Measurements from ENCODE around the gene GAL3ST2. TPM values are rescaled to one million over a fixed set of nuclear protein-coding genes. Genes with fewer than 3 reads are reported as not detected.
A peak's percentile ranks its signal among the peaks of the same experiment; 100 is the strongest.

Gene GAL3ST2
- total and polyA plus RNA-seq, 2 of the 8 experiments (the other 6 are each of a cell fraction or from before 2014, with no cell fraction given): not detected

- no peak overlapping the region for H3K14ac ChIP-seq (ENCODE audit: insufficient read length)
- H3K4me2 ChIP-seq (ENCODE audit: insufficient read depth in 1 of 2, low read depth in 2 of 2, low read length in 2 of 2): peak overlapping the region; percentile 40 to 53; a peak in 3 of 4 replicates
- H3K4me1 ChIP-seq (replicated peaks in 1 of 4; ENCODE audit: control insufficient read depth in 3 of 4, insufficient read depth in 4 of 4, low read length in 3 of 4): peaks cover 0 to 4% (median 0%) of the 10 kb centered on the region in 4 experiments; a peak in 1 of 7 replicates
- H2BK20ac ChIP-seq (ENCODE audit: low read length): no peak overlapping the region
- H3K9ac ChIP-seq (replicated peaks in 1 of 4; ENCODE audit: extremely low read depth in 1 of 4, low read depth in 3 of 4, low read length in 3 of 4): no peak overlapping the region; a peak in 1 of 7 replicates
- peak overlapping the region; percentile 80 for H4K8ac ChIP-seq (ENCODE audit: extremely low read depth, insufficient read depth, low read length)
- no peak overlapping the region for H3K27ac ChIP-seq (ENCODE audit: low read depth, low read length)
- no peaks in the 10 kb centered on the region for H4K20me1 ChIP-seq (replicated peaks in 1 of 2; ENCODE audit: control insufficient read depth in 1 of 2, insufficient read depth in 2 of 2, low read length in 2 of 2)
- H2BK15ac ChIP-seq (ENCODE audit: low read length): no peak overlapping the region
- 29% methylated on average over 20 of the region's 65 CpGs; no CpG with 5 or more reads in 1 of the 2 experiments for WGBS, 2 experiments (ENCODE audit: extremely low coverage in 1 of 2, insufficient coverage in 1 of 2, insufficient read length in 1 of 2, insufficient replicate concordance in 2 of 2, low coverage in 1 of 2, low lambda C conversion rate in 2 of 2, missing lambda C conversion rate in 1 of 2)
- CTCF ChIA-PET (ENCODE audit: partially characterized antibody): interaction anchor here (1.2 to 2.5 kb wide), 3 partner anchors 9 to 34 kb away, joined by 3 to 8 read pairs (median 6); no protein-coding TSS in a partner anchor
- no peak overlapping the region for H3K56ac ChIP-seq (replicated peaks; ENCODE audit: insufficient read length, low read depth, low read length)
- H2BK120ac ChIP-seq (replicated peaks; ENCODE audit: low read depth, low read length): no peak overlapping the region
- FAIRE-seq (no peak), DNase-seq (ENCODE audit: low read depth in 1 of 2, low spot score in 2 of 2) (peak in 1 of 2 experiments; percentile 67)
- no peak overlapping the region for H4K91ac ChIP-seq (replicated peaks; ENCODE audit: insufficient read length, low read length)
- no peaks in the 10 kb centered on the region for H3K79me2 ChIP-seq (ENCODE audit: control insufficient read depth in 1 of 2, insufficient read depth in 2 of 2, low read length in 2 of 2)
- H2BK5ac ChIP-seq (ENCODE audit: low read depth, low read length): no peak overlapping the region
- H3K4me3 ChIP-seq (ENCODE audit: extremely low read depth in 1 of 4, insufficient read depth in 2 of 4, low read depth in 3 of 4, low read length in 4 of 4): peak overlapping the region; percentile 25 to 61 (median 28)
- H3K23ac ChIP-seq (ENCODE audit: insufficient read length): no peak overlapping the region
- peaks cover 0 to 15% (median 11%) of the 10 kb centered on the region in 4 experiments; a peak in 4 of 7 replicates for H3K27me3 ChIP-seq (replicated peaks in 1 of 4; ENCODE audit: control insufficient read depth in 3 of 4, extremely low read depth in 1 of 4, insufficient read depth in 3 of 4, low read length in 3 of 4)
- no peak overlapping the region for H3K18ac ChIP-seq (ENCODE audit: extremely low read depth, low read length)
- no peaks in the 10 kb centered on the region for H3K9me3 ChIP-seq (ENCODE audit: insufficient read depth in 2 of 2, low read depth in 1 of 2, low read length in 1 of 2)
- no peak overlapping the region for H3K4ac ChIP-seq (replicated peaks; ENCODE audit: insufficient read length, low read depth, low read length)
- POLR2A ChIA-PET (ENCODE audit: partially characterized antibody): interaction anchor here (1.7 to 2.5 kb wide), 2 partner anchors 16 to 25 kb away, joined by 3 to 6 read pairs; partner anchors contain the start of gene RTP5
- H2AFZ ChIP-seq (ENCODE audit: low read length): no peak overlapping the region
- H3K36me3 ChIP-seq (ENCODE audit: control insufficient read depth in 2 of 4, insufficient read depth in 4 of 4, low read length in 3 of 4): no peaks in the 10 kb centered on the region
- H3K79me1 ChIP-seq (ENCODE audit: low read depth, low read length): no peaks in the 10 kb centered on the region
- no peak overlapping the region for H2AK5ac ChIP-seq (ENCODE audit: low read depth, low read length)
- H2BK12ac ChIP-seq (ENCODE audit: low read depth, low read length): no peak overlapping the region
- H3K23me2 ChIP-seq (ENCODE audit: low read depth, low read length): no peaks in the 10 kb centered on the region; the same call in 1 of the 2 replicates
- no peak overlapping the region for H4K5ac ChIP-seq (ENCODE audit: insufficient read length, low read depth, low read length)
- no peak for TF ChIP-seq BRCA1 (IDR thresholded peaks at IDR 0.05; ENCODE audit: low read depth, low read length)
- peak; percentile 81; the same call in 1 of the 2 replicates for TF ChIP-seq KDM1A (IDR thresholded peaks at IDR 0.05; ENCODE audit: borderline replicate concordance, low read length)
- peak; percentile 23; the same call in 1 of the 2 replicates for TF ChIP-seq BACH1 (IDR thresholded peaks at IDR 0.05; ENCODE audit: low read length)
- TF ChIP-seq TBP (IDR thresholded peaks at IDR 0.05; ENCODE audit: low read depth, low read length): no peak
- TF ChIP-seq EGR1 (IDR thresholded peaks at IDR 0.05; ENCODE audit: borderline replicate concordance, low read depth, low read length): peak; percentile 22; the same call in 1 of the 2 replicates
- TF ChIP-seq, protein P1, sequence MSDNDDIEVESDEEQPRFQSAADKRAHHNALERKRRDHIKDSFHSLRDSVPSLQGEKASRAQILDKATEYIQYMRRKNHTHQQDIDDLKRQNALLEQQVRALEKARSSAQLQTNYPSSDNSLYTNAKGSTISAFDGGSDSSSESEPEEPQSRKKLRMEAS (IDR thresholded peaks at IDR 0.05): no peak
- no peak for TF ChIP-seq TAF7 (optimal IDR thresholded peaks at IDR 0.05; ENCODE audit: borderline replicate concordance, low read depth, low read length)
- TF ChIP-seq HDAC2 (IDR thresholded peaks at IDR 0.05; ENCODE audit: borderline replicate concordance in 1 of 2, low read depth in 2 of 2, low read length in 2 of 2): 0 out of 4 replicates have a peak, but pooled peaks of 1 of the 2 experiments have one; percentile 34
- TF ChIP-seq KDM4A (IDR thresholded peaks at IDR 0.05; ENCODE audit: low read depth, low read length, severe bottlenecking): peak; percentile 52
- 0 out of 4 replicates have a peak, but pooled peaks of 1 of the 2 experiments have one; percentile 5 for TF ChIP-seq RAD21 (IDR thresholded peaks at IDR 0.05 in 1 of 2, conservative IDR thresholded peaks at IDR 0.05 in 1 of 2; ENCODE audit: low read depth in 2 of 2, low read length in 2 of 2)
- TF ChIP-seq RXRA (IDR thresholded peaks at IDR 0.05; ENCODE audit: insufficient read depth, low read depth, low read length): no peak
Measured at GRCh38 chr2:241844066-241844728, 67.6 kb downstream of the GAL3ST2 start.

All from H1 (cell line).